ENCODE measurements around the gene BCL2L11.

- no peak for TF ChIP-seq CTCF (IDR thresholded peaks at IDR 0.05 in 2 of 3, conservative IDR thresholded peaks at IDR 0.05 in 1 of 3; ENCODE audit: control insufficient read depth in 2 of 3, extremely low read depth in 1 of 3, insufficient read depth in 1 of 3, low read depth in 3 of 3, low read length in 3 of 3)
- no peak for TF ChIP-seq RAD21 (IDR thresholded peaks at IDR 0.05; ENCODE audit: insufficient read depth, low read depth, low read length)
- TF ChIP-seq TARDBP (IDR thresholded peaks at IDR 0.05; ENCODE audit: borderline replicate concordance), result no peak
- TF ChIP-seq USF2 (IDR thresholded peaks at IDR 0.05; ENCODE audit: borderline replicate concordance, low read depth, low read length), result no peak
- no peak for TF ChIP-seq ASH2L (IDR thresholded peaks at IDR 0.05; ENCODE audit: borderline replicate concordance, low read depth)
- TF ChIP-seq POLR2A (IDR thresholded peaks at IDR 0.05; ENCODE audit: low read depth, low read length), result no peak
- no peak for TF ChIP-seq GABPA (IDR thresholded peaks at IDR 0.05; ENCODE audit: low read depth)
- no peak for TF ChIP-seq SMC3 (IDR thresholded peaks at IDR 0.05; ENCODE audit: borderline replicate concordance, low read length)
- TF ChIP-seq EP300 (IDR thresholded peaks at IDR 0.05; ENCODE audit: borderline replicate concordance in 1 of 2, control insufficient read depth in 1 of 2, low read depth in 2 of 2, low read length in 2 of 2), result no peak
- no peak for TF ChIP-seq ATF3 (IDR thresholded peaks at IDR 0.05; ENCODE audit: borderline replicate concordance, extremely low read depth, low read depth, low read length)
- TF ChIP-seq POLR2AphosphoS5 (IDR thresholded peaks at IDR 0.05; ENCODE audit: low read length), result no peak
- no peak for TF ChIP-seq MTA3 (IDR thresholded peaks at IDR 0.05; ENCODE audit: borderline replicate concordance, low read length)
- no peak for TF ChIP-seq NFIC (IDR thresholded peaks at IDR 0.05; ENCODE audit: low read depth, low read length)
- no peak for TF ChIP-seq E2F4 (IDR thresholded peaks at IDR 0.05; ENCODE audit: low read depth, low read length)
Measured at GRCh38 chr2:111095434-111095833, 25.3 kb upstream of the BCL2L11 start.

Measured in GM12878 (cell line).